ENCODE results near the gene TP63. TPM values are rescaled to one million over a fixed set of nuclear protein-coding genes. Genes with fewer than 3 reads are reported as not detected.

Gene TP63
- polyA plus RNA-seq, 1 donor from 2014 or later, result 0.12 TPM

DNA sequence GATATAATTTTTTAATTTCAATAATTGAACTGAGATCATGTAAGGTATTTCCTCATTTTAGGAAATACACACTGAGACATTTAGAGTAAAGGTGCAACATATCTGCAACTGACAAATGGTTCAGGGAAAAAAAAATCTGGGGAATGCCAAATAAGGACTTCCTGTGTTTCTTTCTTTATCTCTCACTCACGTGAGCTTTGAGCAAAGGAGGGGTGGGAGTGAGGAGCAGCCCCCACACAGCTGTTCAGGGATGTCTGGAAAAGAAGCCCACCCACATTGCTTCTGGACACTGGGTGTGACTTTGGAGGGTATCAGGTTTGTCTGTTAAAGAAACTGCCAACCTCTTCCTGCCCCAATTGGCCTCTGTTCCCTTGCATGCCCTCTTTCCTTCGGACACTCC lies 5.6 kb upstream of the TP63 start:
- H3K4me2 ChIP-seq (ENCODE audit: low read length), result no peak overlapping the region
- H2AFZ ChIP-seq (ENCODE audit: low read depth, low read length), result no peak overlapping the region

DNA sequence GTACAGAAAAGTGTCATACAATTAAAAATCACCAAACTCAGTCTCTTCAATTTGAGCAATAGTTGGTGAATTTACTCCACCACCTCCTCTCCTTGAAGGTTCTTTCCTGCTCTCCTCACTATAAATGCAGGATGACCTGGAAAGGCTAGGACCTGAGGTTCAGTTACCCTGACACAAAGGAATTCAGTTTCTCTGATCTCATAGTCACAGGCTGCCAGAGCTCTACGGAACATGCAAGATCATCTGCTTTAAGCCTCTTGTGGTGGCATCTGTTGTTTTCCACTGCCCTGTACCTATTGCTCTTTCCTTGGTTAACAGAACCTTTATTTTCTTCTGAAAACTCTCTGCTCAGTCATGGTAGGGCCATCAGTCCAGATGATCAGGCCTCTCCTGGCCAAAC lies 4.9 kb upstream of the TP63 start:
- no peak overlapping the region for H3K27ac ChIP-seq (ENCODE audit: low read length)
- H3F3A ChIP-seq (ENCODE audit: insufficient read depth, low read length, poor library complexity, severe bottlenecking), result no peaks in the 10 kb centered on the region
- TF ChIP-seq, protein P1, sequence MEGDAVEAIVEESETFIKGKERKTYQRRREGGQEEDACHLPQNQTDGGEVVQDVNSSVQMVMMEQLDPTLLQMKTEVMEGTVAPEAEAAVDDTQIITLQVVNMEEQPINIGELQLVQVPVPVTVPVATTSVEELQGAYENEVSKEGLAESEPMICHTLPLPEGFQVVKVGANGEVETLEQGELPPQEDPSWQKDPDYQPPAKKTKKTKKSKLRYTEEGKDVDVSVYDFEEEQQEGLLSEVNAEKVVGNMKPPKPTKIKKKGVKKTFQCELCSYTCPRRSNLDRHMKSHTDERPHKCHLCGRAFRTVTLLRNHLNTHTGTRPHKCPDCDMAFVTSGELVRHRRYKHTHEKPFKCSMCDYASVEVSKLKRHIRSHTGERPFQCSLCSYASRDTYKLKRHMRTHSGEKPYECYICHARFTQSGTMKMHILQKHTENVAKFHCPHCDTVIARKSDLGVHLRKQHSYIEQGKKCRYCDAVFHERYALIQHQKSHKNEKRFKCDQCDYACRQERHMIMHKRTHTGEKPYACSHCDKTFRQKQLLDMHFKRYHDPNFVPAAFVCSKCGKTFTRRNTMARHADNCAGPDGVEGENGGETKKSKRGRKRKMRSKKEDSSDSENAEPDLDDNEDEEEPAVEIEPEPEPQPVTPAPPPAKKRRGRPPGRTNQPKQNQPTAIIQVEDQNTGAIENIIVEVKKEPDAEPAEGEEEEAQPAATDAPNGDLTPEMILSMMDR (IDR thresholded peaks at IDR 0.05; ENCODE audit: poor library complexity, severe bottlenecking), result no peak
- TF ChIP-seq POLR2AphosphoS5 (IDR thresholded peaks at IDR 0.05) (no peak), MXI1 (conservative IDR thresholded peaks at IDR 0.05; ENCODE audit: poor library complexity, severe bottlenecking) (no peak)
- no peaks in the 10 kb centered on the region for H3K9me3 ChIP-seq (ENCODE audit: low read length)
- no peak overlapping the region for H3K9ac ChIP-seq (ENCODE audit: low read length)
- no peaks in the 10 kb centered on the region for H3K27me3 ChIP-seq (ENCODE audit: insufficient read depth, low read depth, low read length)
- H3K36me3 ChIP-seq (ENCODE audit: insufficient read depth, low read length), result no peaks in the 10 kb centered on the region
- H3K4me3 ChIP-seq (ENCODE audit: low read length), result no peak overlapping the region
- H4K20me1 ChIP-seq (ENCODE audit: insufficient read depth), result no peaks in the 10 kb centered on the region
- H2AFZ ChIP-seq (ENCODE audit: low read depth, low read length), result no peak overlapping the region
- no peak overlapping the region for H3K4me2 ChIP-seq (ENCODE audit: low read length)
- H3K79me2 ChIP-seq (replicated peaks; ENCODE audit: insufficient read depth, low read length), result no peaks in the 10 kb centered on the region
- H3K9me2 ChIP-seq (ENCODE audit: insufficient read depth, low read length), result no peaks in the 10 kb centered on the region

More for the DNA sequence above, 5.6 kb upstream of the TP63 start:
- H3K9me2 ChIP-seq (ENCODE audit: insufficient read depth, low read length), result no peaks in the 10 kb centered on the region
- no peaks in the 10 kb centered on the region for H3K27me3 ChIP-seq (ENCODE audit: insufficient read depth, low read depth, low read length)
- TF ChIP-seq POLR2AphosphoS5 (IDR thresholded peaks at IDR 0.05) (no peak), EP300 (conservative IDR thresholded peaks at IDR 0.05; ENCODE audit: poor library complexity, severe bottlenecking) (no peak), SMC3 (conservative IDR thresholded peaks at IDR 0.05; ENCODE audit: poor library complexity) (no peak), MXI1 (conservative IDR thresholded peaks at IDR 0.05; ENCODE audit: poor library complexity, severe bottlenecking) (no peak), RAD21 (conservative IDR thresholded peaks at IDR 0.05) (no peak), TAF1 (IDR thresholded peaks at IDR 0.05; ENCODE audit: low read depth) (no peak), EZH2 (IDR thresholded peaks at IDR 0.05; ENCODE audit: borderline replicate concordance, insufficient read depth, low read length, poor library complexity, severe bottlenecking) (no peak)
- TF ChIP-seq, protein P2, sequence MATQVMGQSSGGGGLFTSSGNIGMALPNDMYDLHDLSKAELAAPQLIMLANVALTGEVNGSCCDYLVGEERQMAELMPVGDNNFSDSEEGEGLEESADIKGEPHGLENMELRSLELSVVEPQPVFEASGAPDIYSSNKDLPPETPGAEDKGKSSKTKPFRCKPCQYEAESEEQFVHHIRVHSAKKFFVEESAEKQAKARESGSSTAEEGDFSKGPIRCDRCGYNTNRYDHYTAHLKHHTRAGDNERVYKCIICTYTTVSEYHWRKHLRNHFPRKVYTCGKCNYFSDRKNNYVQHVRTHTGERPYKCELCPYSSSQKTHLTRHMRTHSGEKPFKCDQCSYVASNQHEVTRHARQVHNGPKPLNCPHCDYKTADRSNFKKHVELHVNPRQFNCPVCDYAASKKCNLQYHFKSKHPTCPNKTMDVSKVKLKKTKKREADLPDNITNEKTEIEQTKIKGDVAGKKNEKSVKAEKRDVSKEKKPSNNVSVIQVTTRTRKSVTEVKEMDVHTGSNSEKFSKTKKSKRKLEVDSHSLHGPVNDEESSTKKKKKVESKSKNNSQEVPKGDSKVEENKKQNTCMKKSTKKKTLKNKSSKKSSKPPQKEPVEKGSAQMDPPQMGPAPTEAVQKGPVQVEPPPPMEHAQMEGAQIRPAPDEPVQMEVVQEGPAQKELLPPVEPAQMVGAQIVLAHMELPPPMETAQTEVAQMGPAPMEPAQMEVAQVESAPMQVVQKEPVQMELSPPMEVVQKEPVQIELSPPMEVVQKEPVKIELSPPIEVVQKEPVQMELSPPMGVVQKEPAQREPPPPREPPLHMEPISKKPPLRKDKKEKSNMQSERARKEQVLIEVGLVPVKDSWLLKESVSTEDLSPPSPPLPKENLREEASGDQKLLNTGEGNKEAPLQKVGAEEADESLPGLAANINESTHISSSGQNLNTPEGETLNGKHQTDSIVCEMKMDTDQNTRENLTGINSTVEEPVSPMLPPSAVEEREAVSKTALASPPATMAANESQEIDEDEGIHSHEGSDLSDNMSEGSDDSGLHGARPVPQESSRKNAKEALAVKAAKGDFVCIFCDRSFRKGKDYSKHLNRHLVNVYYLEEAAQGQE (IDR thresholded peaks at IDR 0.05; ENCODE audit: borderline replicate concordance), result no peak
- TF ChIP-seq, protein P1 (IDR thresholded peaks at IDR 0.05; ENCODE audit: poor library complexity, severe bottlenecking), result no peak
- H3F3A ChIP-seq (ENCODE audit: insufficient read depth, low read length, poor library complexity, severe bottlenecking), result no peaks in the 10 kb centered on the region
- H3K9ac ChIP-seq (ENCODE audit: low read length), result no peak overlapping the region
- no peak overlapping the region for H3K27ac ChIP-seq (ENCODE audit: low read length)
- H3K36me3 ChIP-seq (ENCODE audit: insufficient read depth, low read length), result no peaks in the 10 kb centered on the region
- H4K20me1 ChIP-seq (ENCODE audit: insufficient read depth), result no peaks in the 10 kb centered on the region
- H3K79me2 ChIP-seq (replicated peaks; ENCODE audit: insufficient read depth, low read length), result no peaks in the 10 kb centered on the region
- no peaks in the 10 kb centered on the region for H3K9me3 ChIP-seq (ENCODE audit: low read length)
- H3K4me3 ChIP-seq (ENCODE audit: low read length), result no peak overlapping the region
